ENCODE results near the gene EPS8L3.
"Not testable (repeated sequence)": the region's sequence is repeated elsewhere in the genome, so short reads cannot be mapped to it uniquely, and the experiment has no call there.

EPS8L3 gene

GRCh38 chr1:109777436-109777835, 13.7 kb upstream of the EPS8L3 start:
- DNase-seq (ENCODE audit: low read depth), result no peak

- DNase-seq (ENCODE audit: low read depth), result peak; percentile 73
These were observed 13.2 kb upstream of the EPS8L3 start for GRCh38 chr1:109776911-109777310.

GRCh38 chr1:109776206-109776835, 12.6 kb upstream of the EPS8L3 start:
- no peak for DNase-seq (ENCODE audit: low read depth)

- no peak for DNase-seq (ENCODE audit: low read depth)
These were observed 11.7 kb upstream of the EPS8L3 start for GRCh38 chr1:109775398-109775797.

GRCh38 chr1:109773900-109774485, 10.3 kb upstream of the EPS8L3 start:
- DNase-seq (ENCODE audit: low read depth), result no peak

- peak; percentile 46 for DNase-seq (ENCODE audit: low read depth)
These were observed 9.6 kb upstream of the EPS8L3 start for GRCh38 chr1:109773203-109773899.

- DNase-seq (ENCODE audit: low read depth), result no peak
These were observed 9.0 kb upstream of the EPS8L3 start for GRCh38 chr1:109772658-109773202.

GRCh38 chr1:109771712-109772657, 8.3 kb upstream of the EPS8L3 start:
- DNase-seq (ENCODE audit: low read depth), result no peak

GRCh38 chr1:109770331-109771095, 6.8 kb upstream of the EPS8L3 start:
- no peak for DNase-seq (ENCODE audit: low read depth)

GRCh38 chr1:109769330-109770078, 5.8 kb upstream of the EPS8L3 start:
- DNase-seq (ENCODE audit: low read depth), result no peak

GRCh38 chr1:109768820-109769219, 5.1 kb upstream of the EPS8L3 start:
- no peak for DNase-seq (ENCODE audit: low read depth)

GRCh38 chr1:109768335-109768650, 4.6 kb upstream of the EPS8L3 start:
- DNase-seq (ENCODE audit: low read depth), result no peak

- DNase-seq (ENCODE audit: low read depth), result no peak
These were observed 4.1 kb upstream of the EPS8L3 start for GRCh38 chr1:109767637-109768334.

GRCh38 chr1:109766991-109767636, 3.4 kb upstream of the EPS8L3 start:
- DNase-seq (ENCODE audit: low read depth), result not testable (repeated sequence)

GRCh38 chr1:109765896-109766615, 2.3 kb upstream of the EPS8L3 start:
- no peak for DNase-seq (ENCODE audit: low read depth)

GRCh38 chr1:109765483-109765815, 1.7 kb upstream of the EPS8L3 start:
- DNase-seq (ENCODE audit: low read depth), result no peak

GRCh38 chr1:109764561-109765482, 1.1 kb upstream of the EPS8L3 start:
- no peak for DNase-seq (ENCODE audit: low read depth)

All from activated T-cell treated with anti-CD3 and anti-CD28 coated beads for 1 hour (primary cell).